H9 (cell line): ENCODE measurements around the gene GATA2. TPM values are rescaled to one million over a fixed set of nuclear protein-coding genes. Genes with fewer than 3 reads are reported as not detected.

ENCODE experiments used
- DNase-seq: peaks from one replicate; pipeline ENCODE4 v3.0.0-alpha.2; 2017
- H2AFZ ChIP-seq: one replicate; pipeline ENCODE4 v1.6.1; 2013; ENCODE audit warnings: mild to moderate bottlenecking, low read length, control low read depth, moderate library complexity
- H2AK5ac ChIP-seq: 2 replicates; pipeline ENCODE4 v1.6.1; 2013; ENCODE audit warnings: low read length, control low read depth, mixed read lengths; ENCODE audit not compliant: insufficient read length
- H2BK120ac ChIP-seq: one replicate; pipeline ENCODE4 v1.6.1; 2013; ENCODE audit warnings: low read depth, mild to moderate bottlenecking, low read length, control low read depth, inconsistent platforms; ENCODE audit not compliant: poor library complexity, severe bottlenecking
- H2BK12ac ChIP-seq: 2 replicates; pipeline ENCODE4 v1.6.1; 2013; ENCODE audit warnings: low read length, control low read depth, mixed read lengths, low read depth; ENCODE audit not compliant: insufficient read length
- H2BK15ac ChIP-seq: 2 replicates; pipeline ENCODE4 v1.6.1; 2013; ENCODE audit warnings: low read depth, low read length, control low read depth
- H2BK20ac ChIP-seq: one replicate; pipeline ENCODE4 v1.6.1; 2013; ENCODE audit warnings: low read depth, mild to moderate bottlenecking, low read length, control low read depth, inconsistent platforms; ENCODE audit not compliant: poor library complexity, severe bottlenecking
- H2BK5ac ChIP-seq: 2 replicates; pipeline ENCODE4 v1.6.1; 2013; ENCODE audit warnings: low read length, control low read depth, mixed read lengths; ENCODE audit not compliant: insufficient read length
- H3K14ac ChIP-seq: 2 replicates; pipeline ENCODE4 v1.6.1; 2013; ENCODE audit warnings: low read length, control low read depth; ENCODE audit not compliant: insufficient read depth
- H3K18ac ChIP-seq: 2 replicates; pipeline ENCODE4 v1.6.1; 2013; ENCODE audit warnings: low read depth, mild to moderate bottlenecking, mixed read lengths, low read length, control low read depth; ENCODE audit not compliant: insufficient read length
- H3K23ac ChIP-seq: 2 replicates; pipeline ENCODE4 v1.6.1; 2013; ENCODE audit warnings: low read length, control low read depth, mixed read lengths, low read depth; ENCODE audit not compliant: insufficient read length
- H3K23me2 ChIP-seq: 2 replicates; pipeline ENCODE4 v1.6.1; 2013; ENCODE audit warnings: low read depth, mild to moderate bottlenecking, mixed read lengths, low read length, control low read depth; ENCODE audit not compliant: insufficient read length, poor library complexity, severe bottlenecking
- H3K27ac ChIP-seq: 2 replicates; pipeline ENCODE4 v1.5.1; 2013; ENCODE audit warnings: low read length, control low read depth, mixed read lengths, low read depth; ENCODE audit not compliant: insufficient read length
- H3K27me3 ChIP-seq: 2 replicates; pipeline ENCODE4 v1.6.1; 2013; ENCODE audit warnings: low read length, control low read depth, inconsistent platforms; ENCODE audit not compliant: insufficient read depth
- H3K4ac ChIP-seq: 2 replicates; pipeline ENCODE4 v1.6.1; 2013; ENCODE audit warnings: low read depth, mild to moderate bottlenecking, control low read depth, inconsistent platforms, low read length, moderate library complexity
- H3K4me1 ChIP-seq: 2 replicates; pipeline ENCODE4 v1.6.1; 2013; ENCODE audit warnings: low read length, control low read depth, inconsistent platforms; ENCODE audit not compliant: insufficient read depth
- H3K4me2 ChIP-seq: 2 replicates; pipeline ENCODE4 v1.6.1; 2013; ENCODE audit warnings: low read length, control low read depth, mixed read lengths; ENCODE audit not compliant: insufficient read length, insufficient read depth
- H3K56ac ChIP-seq: 2 replicates; pipeline ENCODE4 v1.6.1; 2013; ENCODE audit warnings: low read depth, mild to moderate bottlenecking, mixed read lengths, low read length, control low read depth; ENCODE audit not compliant: insufficient read length
- H3K79me1 ChIP-seq: 2 replicates; pipeline ENCODE4 v1.6.1; 2013; ENCODE audit warnings: low read depth, mild to moderate bottlenecking, moderate library complexity, low read length, control low read depth, inconsistent platforms; ENCODE audit not compliant: insufficient read depth, poor library complexity, severe bottlenecking
- H3K79me2 ChIP-seq: 2 replicates; pipeline ENCODE4 v1.6.1; 2013; ENCODE audit warnings: low read length, control low read depth, inconsistent platforms; ENCODE audit not compliant: insufficient read depth
- H3K9ac ChIP-seq: 2 replicates; pipeline ENCODE4 v1.6.1; 2013; ENCODE audit warnings: low read length, control low read depth, mixed read lengths; ENCODE audit not compliant: insufficient read length; ENCODE audit errors: extremely low read depth
- H3K9me3 ChIP-seq: one replicate; pipeline ENCODE4 v1.6.1; 2013; ENCODE audit warnings: low read depth, low read length, inconsistent platforms; ENCODE audit not compliant: control insufficient read depth
- H3T11ph ChIP-seq: one replicate; pipeline ENCODE4 v1.6.1; 2013; ENCODE audit warnings: mild to moderate bottlenecking, low read length, control low read depth, inconsistent platforms
- H4K20me1 ChIP-seq: one replicate; pipeline ENCODE4 v1.6.1; 2013; ENCODE audit not compliant: control insufficient read depth, insufficient read length, insufficient read depth
- H4K5ac ChIP-seq: 2 replicates; pipeline ENCODE4 v1.6.1; 2013; ENCODE audit warnings: low read depth, mild to moderate bottlenecking, mixed read lengths, low read length, control low read depth; ENCODE audit not compliant: insufficient read length
- H4K8ac ChIP-seq: replicated peaks from 2 replicates; pipeline ENCODE4 v1.6.1; 2013; ENCODE audit warnings: low read length, control low read depth, mixed read lengths, low read depth; ENCODE audit not compliant: insufficient read length
- H4K91ac ChIP-seq: 2 replicates; pipeline ENCODE4 v1.6.1; 2013; ENCODE audit warnings: low read depth, mild to moderate bottlenecking, moderate library complexity, mixed read lengths, low read length, control low read depth; ENCODE audit not compliant: insufficient read length
- H3K27ac Mint-ChIP-seq, 3 experiments: 2 replicates in 2 of 3; 3 replicates in 1 of 3; pipeline ENCODE4 v1.8.0; 2020 to 2021; ENCODE audit warnings: mixed read lengths in 3 of 3, mild to moderate bottlenecking in 1 of 3, moderate library complexity in 1 of 3
- H3K27me3 Mint-ChIP-seq: 2 replicates; pipeline ENCODE4 v1.8.0; 2021; ENCODE audit warnings: low read depth, mild to moderate bottlenecking, moderate library complexity, mixed read lengths
- H3K36me3 Mint-ChIP-seq, 3 experiments: 2 replicates in 2 of 3; 3 replicates in 1 of 3; pipeline ENCODE4 v1.8.0; 2020 to 2021; ENCODE audit warnings: low read depth in 3 of 3, mixed read lengths in 3 of 3; ENCODE audit not compliant: insufficient read depth in 1 of 3
- H3K4me1 Mint-ChIP-seq, 2 experiments: 2 replicates each; pipeline ENCODE4 v1.8.0; 2020; ENCODE audit warnings: mixed read lengths in 2 of 2
- H3K4me3 Mint-ChIP-seq, 2 experiments: 2 replicates in 1 of 2; 3 replicates in 1 of 2; pipeline ENCODE4 v1.8.0; 2020 to 2021; ENCODE audit warnings: mild to moderate bottlenecking in 2 of 2, mixed read lengths in 2 of 2, moderate library complexity in 1 of 2
- H3K9me3 Mint-ChIP-seq, 2 experiments: 2 replicates in 1 of 2; 3 replicates in 1 of 2; pipeline ENCODE4 v1.8.0; 2020; ENCODE audit warnings: mild to moderate bottlenecking in 2 of 2, mixed read lengths in 2 of 2, moderate library complexity in 1 of 2
- WGBS: extraction: QIAGEN DNeasy Blood & Tissue Kit; methylation state at CpG from one replicate; pipeline ENCODE4 v1.1.7; 2013; ENCODE audit warnings: missing lambda C conversion rate, low lambda C conversion rate, mixed read lengths; ENCODE audit not compliant: insufficient read length; ENCODE audit errors: extremely low coverage; 5-methylcytosine and 5-hydroxymethylcytosine counted together
- total RNA-seq: library from RNA; stranded (reverse); gene quantifications from 2 replicates; pipeline ENCODE4 v1.2.1, GENCODE V29; 2021
- TF ChIP-seq, protein P1 (sequence below): fragments of 200-600 bp; sonication (generic); conservative IDR thresholded peaks from 3 replicates; pipeline ENCODE4 v1.8.0; 2021; ENCODE audit warnings: antibody characterized with exemption, mild to moderate bottlenecking

GATA2 gene
- total RNA-seq, 1 experiment from 2014 or later, result 1.9 TPM

DNA sequence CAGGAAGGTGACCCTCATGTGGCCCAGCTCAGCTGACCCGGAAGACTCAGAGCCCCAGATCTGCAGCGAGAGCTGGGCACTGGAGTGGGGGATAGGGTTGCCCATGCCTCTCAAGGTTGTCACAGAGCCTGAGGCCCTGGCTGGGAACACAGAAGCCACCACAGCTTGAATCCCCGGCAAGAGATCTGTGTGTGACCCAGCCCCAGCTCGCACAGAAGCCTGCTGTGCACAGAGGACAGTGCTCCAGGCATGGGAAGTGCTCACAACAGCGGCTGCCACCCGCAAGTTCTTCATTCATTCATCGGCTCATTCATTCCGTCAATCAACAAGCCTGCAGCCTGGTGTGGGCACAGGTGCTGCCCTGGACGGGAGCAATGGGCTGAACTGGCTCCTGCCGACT is 62.7 kb downstream of the GATA2 start:
- Mint-ChIP-seq H3K9me3 (no peaks in the 10 kb centered on the region; a peak in 1 of 5 replicates), H3K4me1 (peaks cover 45 to 63% of the 10 kb centered on the region in 2 experiments), H3K27ac (no peak overlapping the region), H3K36me3 (no peaks in the 10 kb centered on the region; a peak in 2 of 7 replicates), H3K4me3 (peak overlapping the region in 1 of 2 experiments; percentile 25; a peak in 1 of 5 replicates), H3K27me3 (peaks cover 82% of the 10 kb centered on the region)
- TF ChIP-seq, protein P1, sequence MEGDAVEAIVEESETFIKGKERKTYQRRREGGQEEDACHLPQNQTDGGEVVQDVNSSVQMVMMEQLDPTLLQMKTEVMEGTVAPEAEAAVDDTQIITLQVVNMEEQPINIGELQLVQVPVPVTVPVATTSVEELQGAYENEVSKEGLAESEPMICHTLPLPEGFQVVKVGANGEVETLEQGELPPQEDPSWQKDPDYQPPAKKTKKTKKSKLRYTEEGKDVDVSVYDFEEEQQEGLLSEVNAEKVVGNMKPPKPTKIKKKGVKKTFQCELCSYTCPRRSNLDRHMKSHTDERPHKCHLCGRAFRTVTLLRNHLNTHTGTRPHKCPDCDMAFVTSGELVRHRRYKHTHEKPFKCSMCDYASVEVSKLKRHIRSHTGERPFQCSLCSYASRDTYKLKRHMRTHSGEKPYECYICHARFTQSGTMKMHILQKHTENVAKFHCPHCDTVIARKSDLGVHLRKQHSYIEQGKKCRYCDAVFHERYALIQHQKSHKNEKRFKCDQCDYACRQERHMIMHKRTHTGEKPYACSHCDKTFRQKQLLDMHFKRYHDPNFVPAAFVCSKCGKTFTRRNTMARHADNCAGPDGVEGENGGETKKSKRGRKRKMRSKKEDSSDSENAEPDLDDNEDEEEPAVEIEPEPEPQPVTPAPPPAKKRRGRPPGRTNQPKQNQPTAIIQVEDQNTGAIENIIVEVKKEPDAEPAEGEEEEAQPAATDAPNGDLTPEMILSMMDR, result no peak
- Histone ChIP-seq H3K4me2 (no peak overlapping the region), H4K5ac (no peak overlapping the region), H3T11ph (no peak overlapping the region), H2AFZ (no peak overlapping the region), H2BK20ac (no peak overlapping the region), H2BK120ac (no peak overlapping the region), H3K9me3 (no peaks in the 10 kb centered on the region), H4K20me1 (no peaks in the 10 kb centered on the region), H3K18ac (no peak overlapping the region), H2BK15ac (no peak overlapping the region), H3K23me2 (peaks cover 11% of the 10 kb centered on the region), H4K91ac (no peak overlapping the region), H3K27ac (no peak overlapping the region), H3K4me1 (peaks cover 2% of the 10 kb centered on the region; the same call in 1 of the 2 replicates), H2AK5ac (no peak overlapping the region), H2BK12ac (no peak overlapping the region), H3K23ac (no peak overlapping the region), H3K79me1 (no peaks in the 10 kb centered on the region), H3K27me3 (peaks cover 22% of the 10 kb centered on the region; the same call in 1 of the 2 replicates), H2BK5ac (no peak overlapping the region), H4K8ac (no peak overlapping the region), H3K56ac (no peak overlapping the region), H3K4ac (no peak overlapping the region), H3K14ac (no peak overlapping the region), H3K9ac (no peak overlapping the region), H3K79me2 (no peaks in the 10 kb centered on the region)
- no CpG with 5 or more reads among the region's 10 CpGs for WGBS
- no peak for DNase-seq
